Skin of body (tissue), 2 donors: ENCODE data around the gene FHOD1. TPM values are rescaled to one million over a fixed set of nuclear protein-coding genes. Genes with fewer than 3 reads are reported as not detected.

Experiments
- DNase-seq: peaks from one replicate; lab custom pipeline; 2025; lab: John Stamatoyannopoulos, UW
- total RNA-seq: library from RNA; depleted of rRNA; stranded (reverse); fragments of >200 nt; gene quantifications from one replicate; pipeline ENCODE4 v1.2.3, GENCODE V29; 2014

FHOD1 gene
- total RNA-seq, 1 donor from 2014 or later: 8.0 TPM

GRCh38 chr16:67209565-67209964 is 37.7 kb downstream of the FHOD1 start:
- DNase-seq: no peak

GRCh38 chr16:67208154-67208896 is 39.0 kb downstream of the FHOD1 start:
- no peak for DNase-seq

GRCh38 chr16:67207249-67208091 is 39.8 kb downstream of the FHOD1 start:
- no peak for DNase-seq

DNA sequence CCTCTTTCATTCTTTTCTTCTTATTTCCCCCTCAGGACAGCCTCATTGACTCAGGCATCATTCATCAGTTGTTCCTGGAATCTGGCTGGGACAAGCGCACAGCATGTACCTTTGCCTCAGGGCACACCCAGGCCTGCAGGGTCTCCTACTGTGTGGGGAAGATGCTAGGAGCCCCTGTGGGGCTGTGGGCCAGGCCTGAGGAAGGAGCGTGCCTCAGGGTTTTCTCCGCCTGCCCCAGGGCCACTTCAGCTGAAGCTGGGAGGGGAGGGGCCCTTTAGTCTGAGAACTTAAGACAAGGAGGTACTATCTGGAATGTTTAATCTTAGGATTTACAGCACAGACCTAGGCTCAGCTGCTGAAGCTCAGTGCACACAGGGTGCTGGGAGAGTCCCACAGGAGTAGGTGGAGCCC is 40.4 kb downstream of the FHOD1 start:
- no peak for DNase-seq

GRCh38 chr16:67206129-67206837 is 41.0 kb downstream of the FHOD1 start:
- DNase-seq: no peak

- no peak for DNase-seq
Observed at GRCh38 chr16:67204076-67204475, 43.2 kb downstream of the FHOD1 start.

DNA sequence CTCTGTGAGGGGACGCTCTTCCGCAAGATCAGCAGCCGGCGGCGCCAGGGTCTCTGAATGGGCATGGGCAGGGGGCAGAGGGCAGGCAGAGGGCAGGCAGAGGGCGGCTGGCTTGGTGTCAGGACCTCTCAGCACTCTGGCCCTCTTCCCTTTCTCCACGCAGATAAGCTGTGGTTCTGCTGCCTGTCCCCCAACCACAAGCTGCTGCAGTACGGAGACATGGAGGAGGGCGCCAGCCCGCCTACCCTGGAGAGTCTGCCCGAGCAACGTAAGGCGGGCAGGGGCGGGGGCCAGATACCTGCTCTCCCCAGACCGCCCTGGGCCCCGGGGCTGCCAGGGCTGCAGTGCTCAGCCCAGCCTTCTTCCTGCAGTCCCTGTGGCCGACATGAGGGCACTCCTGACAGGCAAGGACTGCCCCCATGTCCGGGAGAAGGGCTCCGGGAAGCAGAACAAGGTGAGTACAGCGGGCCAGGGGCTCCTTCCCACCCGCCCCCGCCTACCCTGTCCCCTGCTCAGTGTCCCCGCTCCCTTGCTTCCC is 44.3 kb downstream of the FHOD1 start:
- no peak for DNase-seq

- no peak for DNase-seq
Observed at GRCh38 chr16:67202426-67202825, 44.9 kb downstream of the FHOD1 start.

GRCh38 chr16:67201411-67202345 is 45.6 kb downstream of the FHOD1 start:
- no peak for DNase-seq

DNA sequence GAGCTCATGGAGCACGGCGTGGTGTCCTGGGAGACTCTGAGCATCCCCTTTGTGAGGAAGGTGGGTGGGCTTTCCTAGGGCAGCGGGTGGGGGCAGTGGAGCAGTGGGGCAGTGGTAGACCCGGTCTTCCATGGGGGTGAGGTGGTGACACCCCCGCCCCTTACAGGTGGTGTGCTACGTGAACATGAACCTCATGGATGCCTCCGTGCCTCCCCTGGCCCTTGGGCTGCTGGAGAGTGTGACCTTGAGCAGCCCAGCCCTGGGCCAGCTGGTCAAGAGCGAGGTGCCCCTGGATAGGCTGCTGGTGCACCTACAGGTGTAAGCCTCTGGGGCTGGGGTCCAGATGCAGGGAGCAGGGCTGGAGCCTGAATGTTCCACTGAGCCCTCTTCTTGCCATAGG is 46.8 kb downstream of the FHOD1 start:
- no peak for DNase-seq

DNA sequence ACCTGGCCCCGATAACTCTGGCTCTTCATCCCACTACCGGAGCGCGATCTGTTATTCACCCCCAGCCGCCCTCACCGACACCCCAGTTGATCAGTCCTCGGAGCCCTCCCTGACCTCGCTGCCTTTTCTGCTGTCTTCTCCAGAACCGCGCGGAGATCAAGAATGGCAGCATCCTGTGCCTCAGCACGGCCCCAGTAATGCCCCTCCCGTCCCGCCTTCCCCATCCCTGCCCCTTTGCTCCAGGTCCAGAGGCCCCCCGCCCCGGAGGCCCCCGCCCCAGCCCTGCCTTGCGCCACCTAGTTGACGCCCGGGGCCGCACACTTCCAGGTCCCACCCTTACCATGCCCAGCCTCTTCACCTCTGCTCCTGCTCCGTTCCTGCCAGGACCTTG is 47.5 kb downstream of the FHOD1 start:
- no peak for DNase-seq

- no peak for DNase-seq
Observed at GRCh38 chr16:67199011-67199807, 48.1 kb downstream of the FHOD1 start, which contains the start of gene ELMO3. Gene ELMO3 (plus strand): TSS chr16:67199131. CDS start chr16:67199327, 196 bp downstream.

- no peak for DNase-seq
Observed at GRCh38 chr16:67198238-67198734, 49.0 kb downstream of the FHOD1 start.

DNA sequence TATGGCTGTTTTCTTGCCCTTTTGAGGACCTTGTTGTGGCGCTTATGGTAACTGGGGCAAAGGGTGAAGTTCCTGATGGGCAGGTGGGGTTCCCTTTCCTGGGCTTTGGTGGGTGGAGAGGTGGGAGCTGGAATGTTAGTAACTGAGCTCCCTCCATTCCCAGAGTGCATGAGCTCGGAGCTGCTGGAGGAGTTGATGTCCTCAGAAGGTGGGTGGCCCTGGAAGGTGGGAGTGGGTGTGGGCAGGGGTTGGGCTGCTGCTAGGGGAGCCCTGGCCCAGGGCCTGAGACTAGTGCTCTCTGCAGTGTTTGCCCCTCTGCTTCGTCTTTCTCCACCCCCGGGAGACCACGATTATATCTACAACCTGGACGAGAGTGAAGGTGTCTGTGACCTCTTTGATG is 49.6 kb downstream of the FHOD1 start:
- DNase-seq: no peak

- no peak for DNase-seq
Observed at GRCh38 chr16:67196881-67197280, 50.4 kb downstream of the FHOD1 start.

DNA sequence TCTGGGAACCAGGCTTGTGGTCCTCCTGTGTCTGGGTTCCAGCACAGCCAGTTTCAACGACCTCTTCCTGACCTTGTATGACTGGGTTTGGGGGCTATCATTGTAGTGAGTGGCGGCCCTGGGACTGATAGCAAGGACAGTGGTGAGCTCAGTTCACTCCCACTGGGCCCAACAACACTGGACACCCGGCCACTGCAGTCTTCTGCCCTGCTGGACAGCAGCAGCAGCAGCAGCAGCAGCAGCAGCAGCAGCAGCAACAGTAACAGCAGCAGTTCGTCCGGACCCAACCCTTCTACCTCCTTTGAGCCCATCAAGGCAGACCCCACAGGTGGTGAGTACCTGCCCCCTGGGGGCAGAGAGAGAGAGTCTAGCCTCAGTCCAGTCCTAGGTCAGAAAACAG is 51.6 kb downstream of the FHOD1 start:
- DNase-seq: no peak

GRCh38 chr16:67194260-67194659 is 53.0 kb downstream of the FHOD1 start:
- no peak for DNase-seq

GRCh38 chr16:67193536-67193935 is 53.7 kb downstream of the FHOD1 start:
- no peak for DNase-seq

DNA sequence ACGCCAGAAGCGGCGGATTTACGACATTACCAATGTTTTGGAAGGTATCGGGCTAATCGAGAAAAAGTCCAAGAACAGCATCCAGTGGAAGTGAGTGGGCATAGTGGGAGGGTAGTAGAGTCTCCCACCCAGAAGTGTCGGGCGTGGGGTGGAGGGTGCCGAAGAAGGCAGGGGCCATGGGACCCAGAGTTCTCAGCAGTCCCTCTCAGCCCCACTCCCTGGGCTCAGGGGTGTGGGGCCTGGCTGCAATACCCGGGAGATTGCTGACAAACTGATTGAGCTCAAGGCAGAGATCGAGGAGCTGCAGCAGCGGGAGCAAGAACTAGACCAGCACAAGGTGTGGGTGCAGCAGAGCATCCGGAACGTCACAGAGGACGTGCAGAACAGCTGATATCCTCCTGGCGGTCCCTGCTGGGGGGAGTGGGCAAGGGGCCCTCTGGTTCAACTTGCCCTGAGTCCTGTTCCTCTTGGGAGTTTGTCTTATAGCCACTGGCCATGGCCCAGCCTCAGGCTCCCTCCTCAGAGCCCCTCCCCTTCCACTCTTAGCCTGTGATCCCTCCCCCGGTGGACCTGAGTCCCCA is 54.4 kb downstream of the FHOD1 start:
- DNase-seq: no peak
